Measurements from ENCODE around the gene SLC6A3.
"Not testable (repeated sequence)": the region's sequence is repeated elsewhere in the genome, so short reads cannot be mapped to it uniquely, and the experiment has no call there.

SLC6A3 gene

DNA sequence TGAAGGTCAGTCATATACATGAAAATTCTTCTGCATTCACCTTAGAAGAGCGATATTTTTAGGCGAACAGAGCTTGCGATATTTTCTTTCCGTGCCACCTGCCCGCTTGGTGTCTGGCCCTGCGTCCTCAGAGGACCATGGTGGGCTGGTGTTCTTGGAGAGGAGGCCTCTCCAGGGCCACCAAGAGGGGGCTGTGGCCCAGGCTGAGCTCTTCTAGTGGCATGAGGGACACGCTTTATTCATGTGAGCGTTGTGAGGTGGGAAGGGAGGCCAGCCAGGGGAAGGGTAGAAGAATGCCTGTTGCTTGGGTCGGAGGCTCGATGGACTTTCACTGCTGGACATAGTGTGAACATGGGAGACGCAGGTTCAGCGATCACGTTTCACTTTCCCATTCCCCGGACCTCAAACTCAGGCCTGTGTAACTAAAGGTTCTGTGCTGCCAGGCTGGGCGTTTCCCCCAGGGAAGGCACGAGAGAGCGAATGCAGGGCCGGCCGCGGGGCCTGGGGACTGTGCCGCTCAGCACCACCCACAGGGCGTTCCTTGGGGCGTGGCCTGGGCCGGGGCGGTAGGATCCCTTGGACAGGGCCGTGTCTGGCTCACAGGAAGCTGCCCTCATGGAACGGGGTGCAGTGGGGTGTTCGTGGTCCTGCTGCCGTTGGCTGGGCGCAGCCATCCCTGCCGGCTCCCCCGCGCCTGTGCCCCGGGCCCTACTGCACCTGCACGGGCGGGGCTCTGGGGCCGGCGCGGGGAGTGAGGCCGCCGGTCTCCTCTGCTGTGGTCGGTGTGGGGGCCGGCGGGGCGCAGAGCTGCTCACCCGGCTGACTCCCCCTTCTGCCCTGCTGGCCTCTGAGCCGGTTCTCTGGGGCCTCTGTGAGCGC lies 59.6 kb downstream of the SLC6A3 start:
- peak; percentile 79 for DNase-seq

DNA sequence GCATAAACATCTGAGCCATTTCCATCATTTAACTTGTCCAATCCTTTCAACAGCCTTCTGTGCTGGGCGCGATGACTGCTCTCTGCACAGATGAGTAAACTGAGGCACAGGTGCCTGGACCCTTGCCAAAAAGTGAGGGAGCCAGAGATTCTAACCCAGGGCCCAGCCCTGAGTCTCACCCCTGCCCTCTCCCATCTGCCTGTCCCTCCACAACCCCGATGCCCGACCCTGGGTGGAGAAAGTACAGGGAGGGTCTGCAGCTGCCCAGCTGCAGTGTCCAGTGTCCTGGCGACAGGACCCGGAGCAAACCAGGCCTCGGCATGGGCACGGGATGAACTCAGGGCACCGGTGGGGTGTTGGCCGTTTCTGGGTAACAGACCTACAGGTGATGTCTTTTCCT lies 60.7 kb downstream of the SLC6A3 start:
- DNase-seq: no peak

DNA sequence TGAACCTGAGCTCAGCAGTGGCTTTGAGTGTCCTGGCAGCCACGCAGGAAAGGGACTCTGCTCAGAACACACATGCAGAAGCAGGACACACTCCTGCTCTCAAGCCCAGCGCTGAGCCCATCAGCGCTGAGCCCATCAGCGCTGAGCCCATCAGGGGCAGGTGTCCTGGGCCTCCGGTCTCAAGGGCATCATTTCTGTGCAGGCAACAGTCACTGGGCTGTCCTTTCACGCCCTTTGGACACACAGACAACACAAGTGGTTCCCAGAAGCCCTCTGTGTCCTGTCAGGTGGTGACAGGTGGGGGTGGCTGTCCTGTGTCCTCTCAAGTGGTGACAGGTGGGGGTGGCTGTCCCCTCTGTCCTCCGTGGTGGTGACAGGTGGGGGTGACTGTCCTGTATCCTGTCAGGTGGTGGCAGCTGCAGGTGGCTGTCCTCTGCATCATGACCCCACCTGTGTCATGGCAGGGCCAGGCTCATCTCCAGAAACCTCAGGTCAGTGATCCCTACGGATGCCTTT lies 61.3 kb downstream of the SLC6A3 start:
- DNase-seq: no peak

DNA sequence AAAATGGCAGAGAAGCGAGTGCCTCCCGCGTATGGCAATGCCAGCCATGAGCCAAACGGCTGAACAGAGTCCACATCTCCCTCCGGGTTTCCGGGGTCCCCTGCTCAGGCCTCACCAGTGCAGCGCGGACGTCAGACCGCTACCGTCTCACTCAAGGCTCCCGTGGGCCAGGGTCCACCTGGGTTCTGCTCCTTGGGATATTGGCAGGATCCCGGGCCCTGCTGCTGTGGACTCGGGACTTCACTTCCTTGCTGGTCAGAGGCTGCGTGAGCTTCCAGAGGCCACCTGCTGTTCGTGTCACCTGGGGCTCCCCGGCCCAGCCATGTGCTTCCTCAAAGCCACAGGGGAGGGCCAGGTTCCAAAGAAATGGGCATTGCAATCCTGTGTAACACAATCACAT lies 61.9 kb downstream of the SLC6A3 start:
- DNase-seq: no peak

DNA sequence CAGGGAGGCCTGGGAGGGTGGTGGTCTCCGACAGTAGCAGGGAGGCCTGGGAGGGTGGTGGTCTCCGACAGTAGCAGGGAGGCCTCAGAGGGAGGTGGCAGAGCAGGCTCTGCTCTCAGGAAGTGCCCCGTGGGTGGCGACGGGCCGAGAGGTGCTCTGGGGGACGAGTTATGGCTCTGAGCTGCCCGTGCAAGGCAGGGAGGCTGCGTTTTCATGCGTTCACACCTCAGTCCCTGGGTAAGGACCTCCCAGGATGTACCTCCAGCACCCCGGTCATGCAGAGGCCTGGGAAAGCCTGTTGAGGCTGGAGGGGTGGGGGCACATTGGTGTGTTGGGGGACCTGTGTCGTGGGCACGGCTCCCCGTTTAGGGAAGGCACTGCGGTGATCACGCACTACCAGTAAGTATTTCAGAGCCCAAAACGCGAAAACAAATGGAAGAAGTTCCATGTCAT lies 63.0 kb downstream of the SLC6A3 start:
- DNase-seq: no peak

DNA sequence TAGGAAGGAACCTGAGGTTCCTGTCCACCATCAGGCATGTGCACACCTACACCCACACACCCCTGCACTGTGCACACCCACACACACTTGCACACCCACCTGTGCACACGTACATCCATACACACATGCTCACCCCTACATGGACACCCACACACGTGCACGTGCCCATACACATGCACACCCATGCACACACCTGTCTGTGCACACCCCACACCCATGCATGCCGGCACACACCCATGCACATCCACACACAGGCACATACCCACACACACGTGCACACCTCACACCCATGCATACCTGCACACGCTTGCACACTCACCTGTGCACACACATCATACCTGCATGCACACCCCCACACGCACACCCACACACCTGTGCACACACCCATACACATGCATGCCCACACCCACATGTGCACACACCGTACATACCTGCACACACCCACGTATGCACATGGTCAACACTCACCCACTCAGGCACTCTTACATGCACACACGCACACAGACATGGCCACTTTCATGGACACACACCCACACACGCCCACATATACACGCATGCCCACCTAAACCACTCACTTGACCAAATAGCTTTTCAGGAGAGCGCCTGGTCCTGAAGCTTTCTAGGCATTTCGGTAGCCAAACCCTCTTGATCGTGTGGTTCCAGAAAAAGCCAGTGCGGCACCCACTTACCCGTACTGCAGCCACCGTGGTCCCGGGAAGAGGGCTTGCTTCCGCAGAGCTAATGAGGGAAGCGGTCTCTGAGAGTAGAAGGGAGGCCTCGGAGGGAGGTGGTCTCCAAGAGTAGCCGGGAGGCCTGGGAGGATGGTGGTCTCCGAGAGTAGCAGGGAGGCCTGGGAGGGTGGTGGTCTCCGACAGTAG lies 63.6 kb downstream of the SLC6A3 start:
- DNase-seq: no peak

DNA sequence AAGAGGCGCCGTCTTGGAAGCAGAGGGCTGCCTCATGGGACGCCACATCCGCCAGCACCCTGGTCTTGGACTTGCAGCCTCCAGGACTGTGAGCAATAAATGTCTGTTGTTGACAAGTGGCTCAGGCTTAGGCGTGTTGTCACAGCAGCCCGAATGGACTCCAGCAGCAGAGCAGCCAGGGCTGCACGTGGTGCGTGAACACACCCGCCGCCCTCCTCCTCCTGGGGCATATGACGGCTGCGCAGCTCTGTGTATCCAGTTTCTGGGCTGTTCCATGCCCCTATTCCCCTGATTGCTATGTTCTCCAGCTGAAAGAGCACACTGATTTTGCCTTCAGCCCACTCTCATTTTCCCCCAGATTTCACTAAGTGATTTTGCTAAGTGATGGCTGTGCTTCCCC lies 64.3 kb downstream of the SLC6A3 start:
- DNase-seq: no peak

DNA sequence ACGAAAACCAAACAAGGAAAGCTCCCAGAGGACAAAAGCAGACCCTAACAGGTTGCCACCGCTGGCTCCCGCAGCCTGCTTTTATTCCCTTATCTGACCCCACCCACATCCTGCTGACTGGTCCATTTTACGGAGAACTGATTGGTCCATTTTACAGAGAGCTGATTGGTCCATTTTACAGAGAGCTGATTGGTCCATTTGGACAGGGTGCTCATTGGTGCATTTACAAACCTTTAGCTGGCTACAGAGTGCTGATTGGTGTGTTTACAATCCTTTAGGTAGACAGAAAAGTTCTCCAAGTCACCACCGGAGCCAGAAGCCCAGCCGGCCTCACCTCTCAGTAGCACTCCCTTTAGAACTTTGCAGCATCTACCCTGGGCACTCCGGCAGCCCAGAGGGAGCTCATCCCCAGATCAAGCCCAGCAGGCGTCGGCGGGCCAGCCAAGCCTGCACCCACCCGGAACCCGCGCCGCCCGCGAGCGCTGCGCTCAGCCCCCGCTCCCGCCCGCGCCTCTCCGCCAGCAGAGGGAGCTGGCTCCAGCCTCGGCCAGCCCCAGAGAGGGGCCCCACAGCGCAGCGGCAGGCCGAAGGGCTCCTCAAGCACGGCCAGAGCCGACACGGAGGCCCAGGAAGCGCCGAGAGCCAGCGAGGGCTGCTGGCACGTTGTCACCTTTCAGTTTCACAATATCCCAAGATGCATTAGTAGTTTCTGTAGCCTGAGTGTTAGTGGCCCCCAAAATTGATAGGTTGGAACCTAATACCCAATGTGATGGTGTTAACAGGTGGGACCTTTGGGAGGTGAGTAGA lies 65.0 kb downstream of the SLC6A3 start:
- DNase-seq: peak; percentile 22 to 48

DNA sequence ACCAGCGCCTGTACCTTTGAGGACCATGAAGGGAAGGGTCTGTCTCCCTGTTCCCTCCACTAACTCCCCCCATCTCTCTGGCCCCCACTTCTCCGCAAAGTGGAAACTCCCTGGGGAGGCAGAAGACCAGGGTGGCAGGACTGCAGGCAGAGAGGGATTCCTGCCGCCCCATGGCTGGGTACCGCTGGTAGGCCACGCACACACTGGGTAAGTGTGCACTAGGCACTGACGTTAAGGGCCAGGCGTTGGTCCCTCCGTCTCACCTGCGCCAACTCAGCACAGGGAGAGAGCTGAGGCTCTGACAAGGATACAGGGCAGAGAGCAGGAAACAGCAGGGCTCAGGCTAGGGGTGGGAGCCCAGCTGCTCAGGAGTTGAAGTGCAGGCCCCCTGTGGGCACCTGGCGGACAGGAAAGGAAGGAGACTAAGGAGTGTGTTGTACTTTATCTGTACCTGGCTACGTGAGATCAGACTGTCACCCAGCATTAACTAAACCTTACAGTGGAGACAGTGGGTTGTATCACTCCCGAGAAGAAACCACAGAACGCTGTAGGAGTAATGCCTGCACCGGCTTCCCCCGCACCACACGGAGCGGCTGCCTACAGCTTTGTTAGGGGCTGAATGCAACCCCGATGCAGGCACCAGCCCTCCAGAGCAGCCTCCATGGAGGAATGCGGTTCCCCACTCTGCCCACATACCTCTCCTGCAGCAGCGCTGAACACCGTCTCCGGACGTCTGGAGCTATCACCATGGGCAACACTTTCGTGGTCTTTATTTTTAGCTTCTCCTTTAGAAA lies 66.2 kb downstream of the SLC6A3 start:
- DNase-seq: no peak

DNA sequence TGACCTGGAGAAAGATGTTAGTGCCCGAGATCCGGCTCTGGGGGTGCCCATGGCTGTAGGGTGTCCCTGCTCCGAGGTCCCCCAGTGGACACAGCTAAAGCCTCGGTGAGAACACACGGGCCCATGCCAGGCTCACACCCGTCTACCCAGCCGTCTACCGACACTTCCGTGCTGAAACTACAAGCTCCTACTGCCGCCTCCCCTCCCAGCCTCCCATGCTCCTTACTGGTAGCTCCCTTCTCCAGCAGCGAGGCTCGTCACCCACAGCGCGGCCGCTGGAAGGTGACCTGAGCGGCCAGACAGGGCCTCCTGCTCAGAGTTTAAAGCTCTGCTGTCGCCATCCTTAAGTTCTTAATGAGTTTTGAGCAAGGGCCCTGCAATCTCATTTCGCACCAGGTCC lies 67.1 kb downstream of the SLC6A3 start:
- no peak for DNase-seq

DNA sequence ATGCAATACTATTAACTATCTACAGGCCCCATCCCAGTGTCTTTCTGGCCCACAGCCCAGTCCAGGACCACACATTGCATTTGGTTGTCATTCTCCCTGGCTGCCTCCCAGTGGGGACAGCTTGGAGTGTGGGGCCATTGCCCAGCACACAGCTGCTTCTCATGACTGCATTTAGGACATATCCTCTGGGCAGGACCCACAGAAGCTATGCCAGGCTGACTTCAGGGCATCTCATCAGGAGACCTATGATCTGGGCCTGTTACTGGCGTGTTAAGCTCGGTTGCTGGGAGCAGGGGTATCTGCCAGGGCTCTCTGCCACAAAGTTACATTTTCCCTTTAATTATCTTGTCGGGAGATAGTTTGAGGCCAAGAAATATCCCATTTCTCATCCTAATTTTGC lies 68.3 kb downstream of the SLC6A3 start:
- DNase-seq: no peak

DNA sequence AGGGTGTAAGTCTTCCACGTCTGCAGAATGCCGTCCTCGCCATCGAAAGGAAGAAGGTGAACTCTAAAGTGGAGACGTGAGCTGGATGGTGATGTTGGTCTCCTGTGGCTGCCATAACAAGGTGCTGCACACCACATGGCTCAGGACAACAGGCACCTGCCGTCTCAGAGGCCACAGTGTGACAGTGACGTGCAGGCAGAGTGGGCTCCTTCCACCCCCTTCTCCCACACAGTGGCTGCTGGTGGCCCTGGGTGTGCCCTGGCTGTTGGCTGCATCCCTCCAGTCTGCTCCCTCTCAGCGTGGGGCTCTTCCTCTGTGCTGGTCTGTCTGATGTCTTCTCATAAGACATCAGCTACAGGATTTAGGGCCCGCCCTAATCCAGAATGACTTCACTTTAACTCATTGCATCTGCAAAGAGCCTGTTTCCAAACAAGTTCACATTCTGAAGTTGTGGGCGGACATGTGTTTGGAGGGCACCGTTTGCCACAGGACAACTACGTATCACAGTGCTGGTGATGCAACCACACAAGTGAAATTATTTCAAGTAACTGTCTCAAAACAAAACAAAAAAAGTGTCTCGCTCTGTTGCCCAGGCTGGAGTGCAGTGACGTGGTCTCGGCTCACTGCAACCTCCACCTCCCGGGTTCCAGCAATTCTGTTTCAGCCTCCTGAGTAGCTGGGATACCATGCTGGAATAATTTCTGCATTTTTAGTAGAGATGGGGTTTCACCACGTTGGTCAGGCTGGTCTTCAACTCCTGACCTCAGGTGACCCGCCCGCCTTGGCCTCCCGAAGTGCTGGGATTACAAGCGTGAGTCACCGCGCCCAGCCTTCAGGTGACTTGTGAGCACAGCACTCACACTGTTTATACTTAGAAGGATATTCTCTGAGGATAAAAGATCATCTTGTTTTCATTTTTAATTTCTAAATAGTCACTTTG lies 69.1 kb downstream of the SLC6A3 start:
- DNase-seq: no peak

DNA sequence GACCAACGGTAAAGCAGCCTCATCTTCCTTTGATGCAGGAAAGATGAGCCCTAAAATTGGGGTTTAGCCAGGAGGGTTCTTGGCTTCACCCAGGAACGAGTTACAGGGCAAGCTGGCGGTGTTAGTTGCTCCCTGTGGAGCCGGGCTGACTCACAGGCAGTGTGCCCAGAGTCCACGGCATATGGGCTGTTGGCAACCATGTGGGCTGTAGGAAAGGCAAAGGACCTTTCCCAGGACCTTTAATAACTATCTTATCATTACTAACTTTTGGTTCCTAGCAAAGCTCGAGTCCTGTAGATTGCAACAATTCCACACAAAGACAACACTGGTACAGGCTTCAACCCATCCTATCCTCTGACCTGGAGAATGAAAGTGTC lies 70.6 kb downstream of the SLC6A3 start:
- DNase-seq: no peak

DNA sequence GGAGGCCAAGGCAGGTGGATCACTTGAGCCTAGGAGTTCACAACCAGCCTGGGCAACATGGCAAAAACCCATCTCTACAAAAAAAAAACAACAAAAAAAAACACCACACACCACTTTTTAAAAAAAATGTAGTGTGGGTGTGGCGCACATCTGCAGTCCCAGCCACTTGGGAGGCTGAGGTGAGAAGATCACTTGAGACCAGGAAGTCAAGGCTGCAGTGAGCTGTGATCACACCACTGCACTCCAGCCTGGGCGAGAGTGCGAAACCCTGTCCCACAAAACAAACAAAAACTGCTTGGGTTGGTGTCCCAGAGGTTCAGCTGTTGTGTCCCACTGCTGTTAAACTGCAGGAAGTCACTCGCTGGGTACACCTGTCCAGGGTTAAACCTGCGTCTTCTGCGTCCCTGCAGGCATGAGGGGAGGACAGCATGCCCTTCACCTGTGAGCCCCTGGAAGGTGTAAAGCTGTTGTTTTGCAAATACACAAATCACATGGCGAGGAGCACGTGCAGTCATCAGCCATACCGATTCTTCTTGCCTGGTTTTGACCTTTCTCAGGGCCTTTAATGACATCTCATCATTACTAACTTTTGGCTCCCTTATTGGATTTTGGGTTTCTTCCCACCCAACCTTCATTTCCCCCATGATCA lies 71.1 kb downstream of the SLC6A3 start:
- no peak for DNase-seq

DNA sequence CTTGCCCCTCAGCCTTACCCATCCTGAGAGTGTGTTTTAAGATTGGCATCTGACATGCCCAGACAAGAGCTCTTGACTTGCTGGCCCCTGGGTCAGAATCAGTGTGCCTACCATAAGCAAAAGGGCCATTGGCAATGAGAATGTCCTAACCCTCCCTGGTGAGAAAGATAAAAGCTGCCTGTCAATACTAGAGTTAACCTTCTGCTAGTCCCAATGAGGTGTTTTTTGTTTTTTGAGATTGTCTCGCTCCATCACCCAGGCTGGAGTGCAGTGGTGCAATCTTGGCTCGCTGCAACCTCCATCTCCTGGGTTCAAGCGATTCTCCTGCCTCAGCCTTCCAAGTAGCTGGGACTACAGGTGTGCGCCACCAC lies 73.3 kb downstream of the SLC6A3 start:
- not testable (repeated sequence) for DNase-seq

DNA sequence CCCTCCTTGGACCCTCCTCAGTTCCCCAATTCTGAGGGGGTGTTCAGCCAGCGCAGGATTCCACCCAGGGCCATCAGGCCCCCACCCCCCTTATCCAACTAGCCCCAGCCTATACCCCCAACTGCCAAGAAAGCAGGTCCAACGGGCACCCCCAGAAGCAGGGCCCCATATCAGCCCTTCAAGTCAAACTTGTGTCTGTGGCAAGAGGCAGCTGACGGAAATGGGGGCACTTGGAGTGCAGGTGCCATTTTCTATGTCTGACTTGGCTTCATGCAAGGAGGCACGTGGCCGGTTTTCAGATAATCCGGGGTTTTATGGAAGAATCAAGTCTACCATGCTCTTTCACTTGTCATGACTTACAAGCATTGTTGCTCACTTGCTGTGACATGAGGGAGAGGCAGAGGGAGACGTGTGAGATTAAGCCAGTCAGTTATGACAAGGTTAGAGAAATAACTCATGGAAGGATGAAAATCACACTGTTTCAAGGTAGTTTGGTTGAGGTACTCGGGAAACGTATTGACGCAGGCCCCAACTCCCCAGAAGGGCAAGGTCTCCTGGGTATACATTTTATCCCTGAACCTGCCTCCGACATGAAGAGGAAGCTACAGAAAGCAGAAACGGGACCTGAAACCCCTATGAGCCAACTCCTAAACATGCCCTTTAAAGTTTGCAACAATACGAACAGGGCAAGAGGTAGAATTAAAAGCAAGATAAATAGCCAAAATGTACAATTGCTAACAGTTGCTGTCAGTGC lies 73.8 kb downstream of the SLC6A3 start:
- DNase-seq: no peak

DNA sequence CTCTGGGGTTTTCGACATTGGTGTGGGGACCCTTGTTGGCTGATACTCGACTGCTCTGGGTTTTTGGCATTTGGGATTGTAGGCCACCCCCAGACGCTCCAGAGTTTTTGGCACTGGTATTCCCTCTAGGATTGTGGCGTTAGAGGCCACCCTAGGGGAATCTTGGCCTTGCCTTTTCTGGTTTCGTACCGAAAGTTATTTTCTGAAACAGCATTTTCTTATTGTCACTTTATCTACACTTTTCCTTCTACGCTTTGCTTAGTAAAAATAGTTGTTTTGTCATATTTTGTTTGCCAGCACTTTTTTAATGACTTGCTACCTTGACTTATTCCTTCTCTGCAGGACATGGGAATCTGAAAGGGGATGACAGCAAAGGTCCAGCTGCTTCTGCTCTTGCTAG lies 75.2 kb downstream of the SLC6A3 start:
- no peak for DNase-seq

DNA sequence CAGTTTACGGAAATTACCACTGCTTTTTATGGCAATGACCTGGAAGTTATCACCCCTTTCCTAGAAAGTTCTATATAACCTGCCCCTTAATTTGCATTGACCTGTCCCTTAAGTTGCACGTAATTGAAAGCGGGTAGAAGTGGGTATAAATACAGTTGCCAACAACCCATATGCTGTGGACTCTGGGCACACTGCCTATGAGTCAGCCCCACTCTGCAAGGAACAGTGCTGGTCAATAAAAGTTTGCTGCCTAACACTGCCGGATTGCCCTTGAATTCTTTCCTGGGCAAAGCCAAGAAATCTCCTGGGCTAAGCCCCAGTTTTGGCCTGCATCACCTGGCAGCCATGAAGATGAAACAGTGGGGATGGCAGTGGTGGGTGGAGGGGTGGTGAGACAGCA lies 76.5 kb downstream of the SLC6A3 start:
- DNase-seq: no peak

DNA sequence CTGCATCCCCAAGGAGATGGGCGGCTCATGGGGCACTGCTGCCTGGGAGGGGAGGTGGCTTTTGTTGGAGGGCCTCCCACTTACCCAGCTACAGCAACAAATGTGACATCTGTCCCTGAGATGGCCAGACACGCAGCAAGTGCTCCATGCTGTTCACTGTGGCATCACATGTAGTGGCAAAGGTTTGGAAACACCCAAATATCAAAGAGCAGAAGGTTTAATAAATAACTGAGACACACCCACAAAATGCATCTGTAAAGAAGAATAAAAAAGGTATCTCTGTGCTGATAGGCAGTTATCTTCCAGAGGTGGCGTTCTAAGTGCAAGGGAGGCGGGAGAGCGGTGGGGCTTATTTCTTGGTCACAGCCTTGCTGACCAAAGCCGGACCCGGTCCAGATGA lies 77.0 kb downstream of the SLC6A3 start:
- DNase-seq: no peak

DNA sequence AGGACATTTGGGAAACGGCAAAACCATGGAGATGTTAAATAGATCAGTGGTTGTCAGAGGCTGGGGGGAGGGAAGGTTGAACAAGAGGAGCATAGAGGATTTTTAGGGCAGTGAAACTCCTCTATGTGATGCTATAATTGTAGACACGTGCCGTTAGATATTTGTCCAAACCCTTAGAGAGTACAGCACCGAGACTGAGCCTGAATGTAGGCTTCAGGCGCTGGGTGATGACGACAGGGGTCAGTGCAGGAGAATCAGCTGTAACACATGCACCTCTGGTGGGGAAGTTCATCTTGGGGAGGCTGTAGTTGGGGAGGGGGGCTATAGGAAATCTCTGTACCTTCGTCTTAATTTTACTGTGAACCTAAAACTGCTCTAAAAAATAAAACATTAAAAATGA lies 78.1 kb downstream of the SLC6A3 start:
- no peak for DNase-seq
